ENCODE data around the gene TSPAN5. TPM values are rescaled to one million over a fixed set of nuclear protein-coding genes. Genes with fewer than 3 reads are reported as not detected.

Gene TSPAN5
- polyA plus RNA-seq, 1 donor from 2014 or later: 18.8 TPM

DNA sequence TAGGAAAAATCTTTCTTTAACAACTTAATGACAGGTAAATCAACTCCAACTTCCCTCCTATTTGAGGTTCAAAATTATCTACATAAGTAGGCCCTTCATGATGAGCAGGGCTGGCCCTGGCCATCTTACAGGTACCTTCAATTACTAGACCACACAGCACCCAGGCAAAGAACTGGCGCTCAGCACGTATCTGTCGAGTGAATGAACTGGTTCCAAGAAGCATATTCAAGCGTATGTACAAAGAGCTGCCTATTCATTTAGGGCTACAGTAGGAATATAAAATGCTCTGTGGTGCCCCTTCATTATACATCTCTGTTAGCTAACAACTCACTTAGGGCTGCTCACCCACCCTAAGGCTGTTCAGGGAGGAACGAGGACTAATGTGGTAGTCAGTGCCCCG lies 48.0 kb downstream of the TSPAN5 start:
- Histone ChIP-seq H3K36me3 (ENCODE audit: insufficient read depth, low read length) (no peaks in the 10 kb centered on the region), H3K9me2 (ENCODE audit: insufficient read depth, low read length) (no peaks in the 10 kb centered on the region), H4K20me1 (ENCODE audit: insufficient read depth) (no peaks in the 10 kb centered on the region), H3K9ac (ENCODE audit: low read length) (no peak overlapping the region), H3K4me3 (ENCODE audit: low read length) (no peak overlapping the region), H3K9me3 (ENCODE audit: low read length) (no peaks in the 10 kb centered on the region), H3K27ac (ENCODE audit: low read length) (no peak overlapping the region), H3K79me2 (replicated peaks; ENCODE audit: insufficient read depth, low read length) (peaks cover 28% of the 10 kb centered on the region), H3F3A (ENCODE audit: insufficient read depth, low read length, poor library complexity, severe bottlenecking) (no peaks in the 10 kb centered on the region), H3K27me3 (ENCODE audit: insufficient read depth, low read depth, low read length) (no peaks in the 10 kb centered on the region), H2AFZ (ENCODE audit: low read depth, low read length) (no peak overlapping the region), H3K4me2 (ENCODE audit: low read length) (no peak overlapping the region)
- TF ChIP-seq POLR2AphosphoS5 (IDR thresholded peaks at IDR 0.05) (no peak), MXI1 (conservative IDR thresholded peaks at IDR 0.05; ENCODE audit: poor library complexity, severe bottlenecking) (no peak), EP300 (conservative IDR thresholded peaks at IDR 0.05; ENCODE audit: poor library complexity, severe bottlenecking) (no peak), TAF1 (IDR thresholded peaks at IDR 0.05; ENCODE audit: low read depth) (no peak), SMC3 (conservative IDR thresholded peaks at IDR 0.05; ENCODE audit: poor library complexity) (no peak), RAD21 (conservative IDR thresholded peaks at IDR 0.05) (no peak), EZH2 (IDR thresholded peaks at IDR 0.05; ENCODE audit: borderline replicate concordance, insufficient read depth, low read length, poor library complexity, severe bottlenecking) (no peak)
- TF ChIP-seq, protein P1, sequence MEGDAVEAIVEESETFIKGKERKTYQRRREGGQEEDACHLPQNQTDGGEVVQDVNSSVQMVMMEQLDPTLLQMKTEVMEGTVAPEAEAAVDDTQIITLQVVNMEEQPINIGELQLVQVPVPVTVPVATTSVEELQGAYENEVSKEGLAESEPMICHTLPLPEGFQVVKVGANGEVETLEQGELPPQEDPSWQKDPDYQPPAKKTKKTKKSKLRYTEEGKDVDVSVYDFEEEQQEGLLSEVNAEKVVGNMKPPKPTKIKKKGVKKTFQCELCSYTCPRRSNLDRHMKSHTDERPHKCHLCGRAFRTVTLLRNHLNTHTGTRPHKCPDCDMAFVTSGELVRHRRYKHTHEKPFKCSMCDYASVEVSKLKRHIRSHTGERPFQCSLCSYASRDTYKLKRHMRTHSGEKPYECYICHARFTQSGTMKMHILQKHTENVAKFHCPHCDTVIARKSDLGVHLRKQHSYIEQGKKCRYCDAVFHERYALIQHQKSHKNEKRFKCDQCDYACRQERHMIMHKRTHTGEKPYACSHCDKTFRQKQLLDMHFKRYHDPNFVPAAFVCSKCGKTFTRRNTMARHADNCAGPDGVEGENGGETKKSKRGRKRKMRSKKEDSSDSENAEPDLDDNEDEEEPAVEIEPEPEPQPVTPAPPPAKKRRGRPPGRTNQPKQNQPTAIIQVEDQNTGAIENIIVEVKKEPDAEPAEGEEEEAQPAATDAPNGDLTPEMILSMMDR (IDR thresholded peaks at IDR 0.05; ENCODE audit: poor library complexity, severe bottlenecking): no peak
- TF ChIP-seq, protein P2, sequence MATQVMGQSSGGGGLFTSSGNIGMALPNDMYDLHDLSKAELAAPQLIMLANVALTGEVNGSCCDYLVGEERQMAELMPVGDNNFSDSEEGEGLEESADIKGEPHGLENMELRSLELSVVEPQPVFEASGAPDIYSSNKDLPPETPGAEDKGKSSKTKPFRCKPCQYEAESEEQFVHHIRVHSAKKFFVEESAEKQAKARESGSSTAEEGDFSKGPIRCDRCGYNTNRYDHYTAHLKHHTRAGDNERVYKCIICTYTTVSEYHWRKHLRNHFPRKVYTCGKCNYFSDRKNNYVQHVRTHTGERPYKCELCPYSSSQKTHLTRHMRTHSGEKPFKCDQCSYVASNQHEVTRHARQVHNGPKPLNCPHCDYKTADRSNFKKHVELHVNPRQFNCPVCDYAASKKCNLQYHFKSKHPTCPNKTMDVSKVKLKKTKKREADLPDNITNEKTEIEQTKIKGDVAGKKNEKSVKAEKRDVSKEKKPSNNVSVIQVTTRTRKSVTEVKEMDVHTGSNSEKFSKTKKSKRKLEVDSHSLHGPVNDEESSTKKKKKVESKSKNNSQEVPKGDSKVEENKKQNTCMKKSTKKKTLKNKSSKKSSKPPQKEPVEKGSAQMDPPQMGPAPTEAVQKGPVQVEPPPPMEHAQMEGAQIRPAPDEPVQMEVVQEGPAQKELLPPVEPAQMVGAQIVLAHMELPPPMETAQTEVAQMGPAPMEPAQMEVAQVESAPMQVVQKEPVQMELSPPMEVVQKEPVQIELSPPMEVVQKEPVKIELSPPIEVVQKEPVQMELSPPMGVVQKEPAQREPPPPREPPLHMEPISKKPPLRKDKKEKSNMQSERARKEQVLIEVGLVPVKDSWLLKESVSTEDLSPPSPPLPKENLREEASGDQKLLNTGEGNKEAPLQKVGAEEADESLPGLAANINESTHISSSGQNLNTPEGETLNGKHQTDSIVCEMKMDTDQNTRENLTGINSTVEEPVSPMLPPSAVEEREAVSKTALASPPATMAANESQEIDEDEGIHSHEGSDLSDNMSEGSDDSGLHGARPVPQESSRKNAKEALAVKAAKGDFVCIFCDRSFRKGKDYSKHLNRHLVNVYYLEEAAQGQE (IDR thresholded peaks at IDR 0.05; ENCODE audit: borderline replicate concordance): no peak

DNA sequence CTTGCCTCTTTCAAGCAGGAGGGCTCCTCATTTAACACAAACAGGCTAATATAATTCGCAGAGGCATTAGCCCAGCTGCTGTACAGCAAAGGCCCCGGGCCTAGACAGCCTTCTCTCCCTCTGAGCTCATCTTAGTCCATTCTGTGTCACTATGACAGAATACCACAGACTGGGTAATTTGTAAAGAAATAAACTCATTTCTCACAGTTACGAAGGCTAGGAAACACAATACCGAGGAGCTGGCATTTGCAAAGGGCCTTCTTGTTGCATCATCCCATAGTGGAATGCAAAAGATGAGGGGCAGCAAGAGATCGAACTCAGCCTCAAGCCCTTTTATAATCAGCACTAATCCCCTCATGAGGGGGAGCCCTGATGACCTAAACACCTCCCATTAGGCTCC lies 48.5 kb downstream of the TSPAN5 start:
- H3K79me2 ChIP-seq (replicated peaks; ENCODE audit: insufficient read depth, low read length): peaks cover 28% of the 10 kb centered on the region
- no peak overlapping the region for H3K27ac ChIP-seq (ENCODE audit: low read length)
- no peak overlapping the region for H2AFZ ChIP-seq (ENCODE audit: low read depth, low read length)
- H3K9ac ChIP-seq (ENCODE audit: low read length): no peak overlapping the region
- H3K9me2 ChIP-seq (ENCODE audit: insufficient read depth, low read length): no peaks in the 10 kb centered on the region
- H3K4me2 ChIP-seq (ENCODE audit: low read length): no peak overlapping the region
- H3K9me3 ChIP-seq (ENCODE audit: low read length): no peaks in the 10 kb centered on the region
- H3F3A ChIP-seq (ENCODE audit: insufficient read depth, low read length, poor library complexity, severe bottlenecking): no peaks in the 10 kb centered on the region
- no peaks in the 10 kb centered on the region for H3K27me3 ChIP-seq (ENCODE audit: insufficient read depth, low read depth, low read length)
- no peaks in the 10 kb centered on the region for H3K36me3 ChIP-seq (ENCODE audit: insufficient read depth, low read length)
- H4K20me1 ChIP-seq (ENCODE audit: insufficient read depth): no peaks in the 10 kb centered on the region
- no peak for TF ChIP-seq EP300 (conservative IDR thresholded peaks at IDR 0.05; ENCODE audit: poor library complexity, severe bottlenecking)
- TF ChIP-seq EZH2 (IDR thresholded peaks at IDR 0.05; ENCODE audit: borderline replicate concordance, insufficient read depth, low read length, poor library complexity, severe bottlenecking): no peak
- no peak for TF ChIP-seq SMC3 (conservative IDR thresholded peaks at IDR 0.05; ENCODE audit: poor library complexity)
- TF ChIP-seq RAD21 (conservative IDR thresholded peaks at IDR 0.05): no peak
- no peak for TF ChIP-seq MXI1 (conservative IDR thresholded peaks at IDR 0.05; ENCODE audit: poor library complexity, severe bottlenecking)
- TF ChIP-seq TAF1 (IDR thresholded peaks at IDR 0.05; ENCODE audit: low read depth): no peak
- TF ChIP-seq, protein P2 (IDR thresholded peaks at IDR 0.05; ENCODE audit: borderline replicate concordance): no peak
- TF ChIP-seq, protein P1 (IDR thresholded peaks at IDR 0.05; ENCODE audit: poor library complexity, severe bottlenecking): no peak
- TF ChIP-seq POLR2AphosphoS5 (IDR thresholded peaks at IDR 0.05): no peak
- H3K4me3 ChIP-seq (ENCODE audit: low read length): no peak overlapping the region

Measured in neural cell (in vitro differentiated cells).